ENCODE data around the gene BUD23.

GRCh38 chr7:73730485-73730884 lies 47.1 kb downstream of the BUD23 start:
- TF ChIP-seq CTCF (IDR thresholded peaks at IDR 0.05; ENCODE audit: borderline replicate concordance, extremely low read depth, low read length, poor library complexity, severe bottlenecking) (no peak), EZH2 (IDR thresholded peaks at IDR 0.05; ENCODE audit: borderline replicate concordance, low read depth, low read length, severe bottlenecking) (no peak)

Measured in DND-41 (cell line).